ENCODE results near the gene GHITM.
"Not testable (repeated sequence)": the region's sequence is repeated elsewhere in the genome, so short reads cannot be mapped to it uniquely, and the experiment has no call there.

GHITM gene

DNA sequence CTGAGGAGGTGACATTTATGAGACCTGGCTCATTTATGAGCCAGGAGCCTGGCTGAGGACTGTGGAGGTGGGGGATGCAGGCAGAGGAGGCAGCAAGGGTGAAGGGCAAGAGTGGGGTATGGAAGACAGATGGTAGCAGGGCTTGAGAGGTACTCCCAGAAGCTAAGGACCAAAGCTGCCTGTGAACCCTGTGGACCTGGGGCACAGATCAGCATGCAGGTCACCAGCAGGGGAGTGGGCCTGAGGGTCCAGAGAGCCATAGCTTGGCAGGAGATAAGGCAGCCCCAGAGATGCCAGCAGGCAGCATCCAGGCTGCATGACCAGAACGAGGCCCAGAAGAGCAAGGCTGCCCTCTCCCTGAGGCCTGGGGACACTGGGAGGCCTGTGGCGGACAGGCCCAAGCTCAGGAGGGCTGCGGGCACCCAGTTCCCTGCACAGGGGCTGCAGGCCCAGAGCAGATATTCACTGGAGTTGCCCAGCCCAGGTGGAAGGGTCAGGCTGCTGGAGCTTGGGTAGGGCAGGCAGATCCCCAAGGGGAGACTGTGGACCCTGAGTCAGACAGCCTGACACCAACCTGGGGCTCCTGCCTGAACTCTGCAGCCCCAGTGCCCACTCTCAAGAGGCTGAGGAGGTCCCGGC lies 37.6 kb downstream of the GHITM start:
- no peak for DNase-seq

DNA sequence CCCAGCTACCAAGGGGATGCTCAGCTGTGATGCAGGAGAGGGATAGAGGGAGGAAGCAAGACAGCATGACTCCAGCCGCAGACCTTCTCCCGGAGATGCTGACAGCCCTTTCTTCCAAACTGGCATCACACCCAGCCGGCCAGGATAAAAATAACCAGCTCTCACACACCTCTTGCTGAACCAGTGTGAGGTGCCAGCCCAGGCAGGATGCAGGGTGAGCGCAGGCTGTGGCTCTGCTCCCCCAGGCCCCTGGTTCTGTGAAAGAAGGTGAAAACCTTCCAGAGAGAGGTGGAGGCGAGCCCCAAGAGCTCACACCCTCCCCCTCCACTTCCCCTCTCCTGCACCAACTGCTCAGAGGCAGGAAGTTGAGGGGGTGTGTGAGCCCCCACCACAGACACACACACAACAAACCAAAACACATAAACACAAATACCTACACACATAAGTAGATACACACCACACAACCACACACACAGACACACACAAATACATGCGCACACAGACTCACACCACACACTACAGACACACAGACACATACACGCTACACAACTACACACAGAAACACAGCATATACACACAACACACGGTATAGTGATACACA lies 38.3 kb downstream of the GHITM start:
- peak; percentile 37 for DNase-seq

- DNase-seq, result no peak
Measured at GRCh38 chr10:84178160-84178609, 38.9 kb downstream of the GHITM start.

- DNase-seq, result no peak
Measured at GRCh38 chr10:84179059-84179710, 39.9 kb downstream of the GHITM start.

- DNase-seq, result not testable (repeated sequence)
Measured at GRCh38 chr10:84180386-84180785, 41.1 kb downstream of the GHITM start.

DNA sequence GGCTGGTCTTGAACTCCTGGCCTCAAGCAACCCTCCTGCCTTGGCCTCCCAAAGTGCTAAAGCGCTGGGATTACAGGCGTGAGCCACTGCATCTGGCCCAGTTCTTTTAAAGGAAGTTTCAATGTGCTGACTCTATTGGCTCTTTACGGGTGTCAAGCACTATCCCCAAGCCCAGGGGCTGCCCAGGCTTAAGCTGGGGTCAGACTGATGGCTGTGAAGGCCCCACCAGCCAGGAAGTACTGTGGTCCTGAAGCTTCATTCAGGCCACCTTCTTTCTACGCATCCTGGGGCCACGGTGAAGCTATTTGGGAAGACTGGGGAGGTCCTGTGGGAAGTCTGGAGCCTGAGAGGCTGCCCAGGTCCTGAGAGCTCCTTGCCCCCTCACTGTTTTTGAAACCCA lies 42.3 kb downstream of the GHITM start:
- DNase-seq, result no peak

GRCh38 chr10:84184517-84184916 lies 45.2 kb downstream of the GHITM start:
- DNase-seq, result no peak

DNA sequence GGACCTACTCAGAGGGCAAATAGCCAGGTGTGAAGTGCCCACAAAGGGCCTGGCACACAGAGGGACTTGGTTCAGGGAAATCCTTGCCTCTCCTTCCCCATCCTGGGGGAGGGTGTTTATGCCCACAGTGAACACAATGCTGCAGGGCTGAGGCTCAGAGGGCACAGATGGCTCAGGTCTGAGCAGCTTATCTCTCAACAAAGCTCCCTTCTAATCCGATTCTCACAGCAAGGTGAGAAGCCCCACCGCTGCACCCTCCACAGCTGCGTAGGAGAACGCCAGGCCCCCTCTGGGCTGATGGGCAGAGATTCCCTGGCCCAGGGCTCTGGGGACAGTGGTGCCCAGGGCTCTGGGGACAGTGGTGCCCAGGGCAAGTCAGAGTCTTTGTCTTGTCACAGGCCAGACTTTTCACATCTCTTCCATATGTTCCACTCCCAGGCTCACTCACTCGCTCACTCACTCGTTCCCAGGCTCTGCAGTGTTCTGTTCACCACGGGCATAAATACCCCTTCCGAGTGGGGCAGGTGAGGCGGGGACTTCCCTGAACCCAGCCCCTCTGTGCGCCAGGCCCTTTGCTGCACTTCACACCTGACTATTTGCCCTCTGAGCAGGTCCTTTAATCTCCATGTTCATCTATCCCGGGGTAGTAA lies 46.3 kb downstream of the GHITM start:
- DNase-seq, result no peak

DNA sequence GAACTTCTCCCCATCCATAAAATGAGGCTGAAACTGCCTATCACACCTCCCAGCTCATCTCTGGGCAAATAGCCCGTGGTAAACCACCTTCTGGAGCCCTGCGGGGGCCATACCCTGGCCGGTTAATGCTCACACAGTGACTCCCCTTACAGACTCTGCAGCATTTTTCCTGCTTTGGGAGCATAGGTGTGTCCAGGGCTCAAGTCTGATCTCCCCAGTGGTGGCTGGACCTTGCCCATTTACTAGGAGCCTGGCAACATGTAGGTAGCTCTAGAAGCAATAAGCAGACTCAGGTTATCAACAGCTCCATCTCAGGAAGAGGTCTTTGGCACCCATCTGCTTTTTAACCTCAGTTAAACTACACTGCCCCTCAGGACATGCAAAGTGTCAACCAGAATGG lies 49.5 kb downstream of the GHITM start:
- DNase-seq, result no peak

DNA sequence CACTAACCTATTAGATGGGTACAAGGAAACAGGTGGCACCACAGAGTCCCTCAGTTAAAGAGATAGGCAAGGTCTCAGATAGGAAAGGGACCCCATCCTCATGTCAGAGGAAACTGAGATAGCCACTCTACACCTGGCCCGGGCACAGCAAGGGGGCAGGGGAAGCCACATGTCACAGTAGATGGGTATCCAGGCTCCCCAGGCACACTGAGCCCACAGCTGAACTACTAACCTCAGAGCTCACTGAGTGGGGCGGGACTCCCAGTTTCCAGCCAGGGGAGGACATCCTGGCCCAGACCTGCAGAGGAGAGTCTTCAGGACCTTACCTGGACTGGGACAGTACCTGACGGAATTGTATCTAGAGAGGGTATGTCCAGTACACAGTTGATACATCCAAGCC lies 51.3 kb downstream of the GHITM start:
- DNase-seq, result no peak

DNA sequence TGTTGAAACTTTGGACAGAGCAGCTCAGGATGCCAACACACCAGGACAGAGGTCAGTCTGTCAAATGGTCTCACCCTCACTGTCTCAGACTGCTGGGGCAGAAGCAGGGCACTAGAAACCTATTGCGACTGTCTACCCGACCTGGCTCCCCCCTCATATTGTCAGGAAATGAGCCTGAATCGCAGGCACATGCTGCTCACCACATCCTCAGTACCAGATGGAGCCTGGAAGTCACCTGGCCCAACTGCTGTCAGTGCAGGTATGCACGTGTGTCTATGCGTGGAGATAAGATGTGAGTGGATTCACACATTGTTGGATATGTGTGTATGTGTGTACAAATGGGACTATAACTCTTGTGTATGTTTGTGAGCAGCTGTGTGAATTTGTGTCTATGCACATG lies 51.8 kb downstream of the GHITM start:
- DNase-seq, result no peak

DNA sequence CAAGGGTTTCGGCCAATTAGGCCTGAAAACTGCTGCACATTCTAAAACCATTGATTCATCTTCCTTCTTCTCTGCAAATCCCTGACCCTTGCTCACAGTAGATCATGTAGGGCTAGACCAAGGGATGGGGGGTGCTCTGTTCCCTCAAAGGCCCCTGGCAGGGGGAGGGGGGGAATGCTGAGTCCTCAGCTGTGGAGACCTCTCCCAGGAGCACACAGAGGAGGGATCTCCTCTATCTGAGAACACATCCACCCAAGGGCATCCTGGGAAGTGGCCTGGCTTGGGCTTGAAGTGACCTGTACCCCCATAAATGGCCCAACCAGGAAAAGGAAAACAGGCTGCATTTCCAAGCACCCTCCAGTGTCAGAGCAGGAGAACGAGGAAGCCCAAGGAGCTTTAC lies 54.0 kb downstream of the GHITM start:
- DNase-seq, result no peak

GRCh38 chr10:84193846-84194423 lies 54.6 kb downstream of the GHITM start:
- no peak for DNase-seq

- DNase-seq, result peak; percentile 16
Measured at GRCh38 chr10:84194424-84195043, 55.2 kb downstream of the GHITM start, which contains the start of gene CDHR1. TSS of gene CDHR1 (plus strand) at chr10:84194537. CDS start at chr10:84194761, 224 bp downstream.

- no peak for DNase-seq
Measured at GRCh38 chr10:84195044-84195830, 55.9 kb downstream of the GHITM start.

GRCh38 chr10:84196083-84196482 lies 56.8 kb downstream of the GHITM start:
- no peak for DNase-seq

GRCh38 chr10:84196941-84197340 lies 57.6 kb downstream of the GHITM start:
- no peak for DNase-seq

- DNase-seq, result no peak
Measured at GRCh38 chr10:84197643-84198042, 58.3 kb downstream of the GHITM start.

- DNase-seq, result no peak
Measured at GRCh38 chr10:84198206-84198915, 59.1 kb downstream of the GHITM start.

GRCh38 chr10:84200537-84201243 lies 61.4 kb downstream of the GHITM start:
- DNase-seq, result no peak

DNA sequence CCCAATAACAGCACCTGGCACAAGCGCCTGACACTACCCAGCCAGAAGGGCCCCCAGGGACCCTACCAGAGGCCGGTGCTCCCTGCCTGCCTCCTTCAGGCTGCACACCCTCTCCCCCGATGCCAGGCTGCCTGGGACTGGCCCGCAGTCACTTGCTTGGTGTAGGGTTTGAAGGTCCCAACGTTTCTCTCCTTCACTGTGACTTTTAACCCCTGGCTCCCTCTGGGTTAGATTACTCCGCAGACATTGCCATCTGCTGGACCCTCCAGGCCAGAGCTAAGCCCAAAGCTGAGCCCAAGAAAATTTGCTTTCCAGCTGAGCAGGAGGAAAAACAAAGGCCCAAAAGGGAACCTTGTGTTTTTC lies 61.9 kb downstream of the GHITM start:
- DNase-seq, result no peak

Measured in activated CD4-positive, alpha-beta T cell treated with anti-CD3 and anti-CD28 coated beads, Interleukin-2, amount 50 U/mL, for 16 hours (primary cell).